ENCODE measurements around the gene TMEM125.

GRCh38 chr1:43315481-43315880 is 45.7 kb downstream of the TMEM125 start:
- TF ChIP-seq, protein P1, sequence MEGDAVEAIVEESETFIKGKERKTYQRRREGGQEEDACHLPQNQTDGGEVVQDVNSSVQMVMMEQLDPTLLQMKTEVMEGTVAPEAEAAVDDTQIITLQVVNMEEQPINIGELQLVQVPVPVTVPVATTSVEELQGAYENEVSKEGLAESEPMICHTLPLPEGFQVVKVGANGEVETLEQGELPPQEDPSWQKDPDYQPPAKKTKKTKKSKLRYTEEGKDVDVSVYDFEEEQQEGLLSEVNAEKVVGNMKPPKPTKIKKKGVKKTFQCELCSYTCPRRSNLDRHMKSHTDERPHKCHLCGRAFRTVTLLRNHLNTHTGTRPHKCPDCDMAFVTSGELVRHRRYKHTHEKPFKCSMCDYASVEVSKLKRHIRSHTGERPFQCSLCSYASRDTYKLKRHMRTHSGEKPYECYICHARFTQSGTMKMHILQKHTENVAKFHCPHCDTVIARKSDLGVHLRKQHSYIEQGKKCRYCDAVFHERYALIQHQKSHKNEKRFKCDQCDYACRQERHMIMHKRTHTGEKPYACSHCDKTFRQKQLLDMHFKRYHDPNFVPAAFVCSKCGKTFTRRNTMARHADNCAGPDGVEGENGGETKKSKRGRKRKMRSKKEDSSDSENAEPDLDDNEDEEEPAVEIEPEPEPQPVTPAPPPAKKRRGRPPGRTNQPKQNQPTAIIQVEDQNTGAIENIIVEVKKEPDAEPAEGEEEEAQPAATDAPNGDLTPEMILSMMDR (IDR thresholded peaks at IDR 0.05) = no peak
- no peak for TF ChIP-seq EP300 (IDR thresholded peaks at IDR 0.05)
- TF ChIP-seq POLR2A (IDR thresholded peaks at IDR 0.05) = no peak

All from tibial nerve (tissue), 4 donors.